HG02763 (cell line): ENCODE results near the gene GPHB5.
"Not testable (repeated sequence)": the region's sequence is repeated elsewhere in the genome, so short reads cannot be mapped to it uniquely, and the experiment has no call there.

Source experiments
- ATAC-seq: cut with Tn5 transposase; IDR thresholded peaks from one replicate; pipeline ENCODE4 v1.9.1; 2021; ENCODE audit warnings: mild to moderate bottlenecking, moderate library complexity; ENCODE audit not compliant: unreplicated experiment

The GPHB5 gene, protein sequence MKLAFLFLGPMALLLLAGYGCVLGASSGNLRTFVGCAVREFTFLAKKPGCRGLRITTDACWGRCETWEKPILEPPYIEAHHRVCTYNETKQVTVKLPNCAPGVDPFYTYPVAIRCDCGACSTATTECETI

GRCh38 chr14:63318835-63319234 is at the start of gene GPHB5:
GPHB5 (minus strand) TSS chr14:63318935; CDS start chr14:63317849, 1,086 bp downstream.
- no peak for ATAC-seq

- no peak for ATAC-seq
Observed at GRCh38 chr14:63367742-63368364, 49.1 kb upstream of the GPHB5 start.

DNA sequence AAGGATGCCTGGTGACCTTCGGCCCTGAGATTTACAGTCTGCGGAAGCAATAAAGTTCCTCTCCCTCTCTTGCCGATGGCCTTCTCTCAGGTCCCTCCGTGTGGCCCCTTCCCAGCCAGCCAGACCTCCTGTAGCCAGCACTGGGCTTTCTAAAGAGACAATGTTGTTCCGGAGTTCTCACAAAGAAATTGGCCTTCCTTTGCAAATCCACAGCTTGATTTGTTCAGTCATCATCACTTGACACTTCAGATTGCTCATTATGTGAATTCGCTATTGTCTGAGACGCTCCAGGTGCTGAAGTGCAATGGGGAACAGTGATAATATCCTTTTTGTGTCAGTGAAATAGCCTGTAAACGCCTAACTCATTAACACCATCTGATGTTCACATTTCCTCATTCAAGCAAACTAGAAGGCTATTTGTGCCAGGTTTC is 43.7 kb upstream of the GPHB5 start:
- no peak for ATAC-seq

DNA sequence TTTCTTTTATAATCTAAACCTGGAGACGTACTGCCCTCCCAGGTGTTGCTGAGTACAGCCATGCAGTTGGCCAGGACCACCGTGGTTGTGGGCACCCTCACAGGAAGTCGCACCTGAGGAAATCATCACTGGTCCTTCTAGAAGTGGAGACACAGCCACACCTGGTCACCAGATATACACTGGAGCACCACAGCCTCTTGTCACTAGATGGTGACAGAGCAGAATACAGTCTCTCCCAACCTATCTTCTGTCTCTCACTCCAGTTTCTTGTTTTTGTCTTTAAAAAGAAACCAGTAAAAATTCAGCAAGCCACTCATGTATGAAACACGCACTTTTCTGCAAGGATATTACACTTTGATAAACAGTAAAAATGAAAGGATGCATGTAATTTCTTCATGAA is 43.1 kb upstream of the GPHB5 start:
- no peak for ATAC-seq

GRCh38 chr14:63357841-63358240 is 39.1 kb upstream of the GPHB5 start:
- ATAC-seq: no peak

GRCh38 chr14:63345826-63346225 is 27.1 kb upstream of the GPHB5 start:
- no peak for ATAC-seq

- ATAC-seq: no peak
Observed at GRCh38 chr14:63344336-63344735, 25.6 kb upstream of the GPHB5 start.

DNA sequence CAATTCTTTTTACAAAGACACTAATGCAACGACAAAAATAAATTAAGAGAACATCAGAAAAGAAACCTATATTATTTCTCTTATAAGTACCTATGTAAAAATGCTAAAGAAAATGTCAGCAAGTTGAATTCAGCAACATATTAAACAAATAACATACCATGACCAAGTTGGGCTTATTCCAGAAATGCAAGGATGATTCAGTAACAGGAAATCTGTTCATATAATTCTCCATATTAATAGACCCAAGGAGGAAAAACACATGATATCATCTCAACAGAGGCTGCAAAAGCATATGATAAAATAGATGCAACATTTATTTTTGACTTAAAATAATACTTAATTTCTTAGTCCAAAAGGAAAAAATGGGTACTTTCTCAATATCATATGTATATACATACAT is 25.1 kb upstream of the GPHB5 start:
- ATAC-seq: no peak

DNA sequence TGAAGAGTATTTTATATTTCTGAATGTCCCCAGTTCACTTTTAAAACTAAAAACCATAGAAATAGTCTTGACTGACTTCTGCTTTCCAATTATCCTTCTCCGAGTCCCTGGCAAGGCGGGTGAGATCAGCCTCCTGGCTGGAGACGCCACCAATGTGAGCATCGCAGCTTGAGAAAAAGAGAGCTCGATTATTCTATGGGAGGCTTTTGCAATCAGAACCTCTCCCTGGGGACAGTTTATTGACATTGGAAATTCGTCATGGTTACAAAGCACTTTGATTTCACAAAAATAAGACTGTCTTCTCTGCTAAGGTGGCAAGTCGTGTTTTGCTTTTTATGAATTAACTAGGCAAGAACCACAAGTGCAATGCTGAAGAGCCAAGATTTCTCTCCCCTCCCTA is 23.6 kb upstream of the GPHB5 start:
- ATAC-seq: no peak

- ATAC-seq: no peak
Observed at GRCh38 chr14:63328787-63329737, 10.3 kb upstream of the GPHB5 start.

- no peak for ATAC-seq
Observed at GRCh38 chr14:63326840-63327239, 8.1 kb upstream of the GPHB5 start.

GRCh38 chr14:63322897-63323573 is 4.3 kb upstream of the GPHB5 start:
- ATAC-seq: no peak

DNA sequence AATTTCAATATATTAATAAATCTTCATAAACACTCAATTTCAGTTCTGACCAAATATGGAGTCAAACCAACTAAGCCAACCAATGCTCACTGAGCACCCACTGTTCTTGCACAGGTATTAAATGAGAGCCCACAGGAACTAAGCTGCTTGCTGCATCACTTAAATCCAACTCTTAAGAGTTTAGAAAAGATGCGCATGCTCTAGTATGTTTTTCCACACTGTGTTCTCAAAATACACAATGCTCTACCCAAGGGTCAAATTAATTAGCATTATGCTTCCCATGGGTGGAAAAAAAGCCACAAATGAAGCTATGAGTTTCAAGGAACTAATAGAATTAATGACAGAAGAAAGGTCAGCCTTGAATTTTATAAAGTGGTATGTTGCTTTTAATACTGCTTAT is 3.7 kb upstream of the GPHB5 start:
- no peak for ATAC-seq

- ATAC-seq: no peak
Observed at GRCh38 chr14:63308723-63309317, 9.9 kb downstream of the GPHB5 start.

DNA sequence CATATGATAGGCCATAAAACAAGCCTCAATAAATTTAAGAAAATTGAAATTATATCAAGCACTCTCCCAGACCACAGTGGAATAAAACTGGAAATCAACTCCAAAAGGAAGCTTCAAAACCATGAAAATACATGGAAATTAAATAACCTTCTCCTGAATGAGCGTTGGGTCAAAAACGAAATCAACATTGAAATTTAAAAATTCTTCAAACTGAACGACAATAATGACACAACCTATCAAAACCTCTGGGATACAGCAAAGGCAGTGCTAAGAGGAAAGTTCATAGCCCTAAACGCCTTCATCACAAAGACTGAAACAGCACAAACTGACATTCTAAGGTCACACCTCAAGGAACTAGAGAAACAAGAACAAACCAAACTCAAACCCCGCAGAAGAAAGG is 14.3 kb downstream of the GPHB5 start:
- not testable (repeated sequence) for ATAC-seq

DNA sequence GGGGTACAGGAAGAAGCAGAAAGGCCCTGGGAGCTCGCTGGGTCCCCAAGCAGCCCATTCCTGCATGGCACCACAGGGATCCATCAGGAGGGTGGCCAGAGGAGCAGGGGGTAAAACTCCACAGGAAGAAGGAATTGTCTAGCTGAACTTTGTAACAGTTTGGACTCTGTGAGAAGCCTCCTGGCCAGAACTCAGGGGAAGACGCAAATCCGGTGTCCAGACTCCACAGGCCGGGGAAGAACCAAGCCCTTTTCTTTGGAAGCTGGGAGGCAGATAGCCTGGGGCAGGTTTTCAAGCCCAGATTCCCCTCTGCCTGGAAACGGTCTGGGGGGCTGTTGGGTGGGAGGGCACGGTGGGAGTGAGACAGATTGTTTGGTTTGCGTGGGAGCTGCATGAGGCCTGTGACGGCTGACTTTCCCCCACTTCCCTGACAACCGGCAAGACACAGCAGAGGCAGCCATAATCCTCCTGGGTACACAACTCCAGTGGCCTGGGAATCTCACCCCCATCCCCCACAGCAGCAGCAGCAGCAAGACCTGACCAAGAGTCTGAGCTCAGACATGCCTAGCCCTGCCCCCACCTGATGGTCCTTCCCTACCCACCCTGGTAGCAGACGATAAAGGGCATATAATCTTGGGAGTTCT is 16.7 kb downstream of the GPHB5 start:
- ATAC-seq: no peak

DNA sequence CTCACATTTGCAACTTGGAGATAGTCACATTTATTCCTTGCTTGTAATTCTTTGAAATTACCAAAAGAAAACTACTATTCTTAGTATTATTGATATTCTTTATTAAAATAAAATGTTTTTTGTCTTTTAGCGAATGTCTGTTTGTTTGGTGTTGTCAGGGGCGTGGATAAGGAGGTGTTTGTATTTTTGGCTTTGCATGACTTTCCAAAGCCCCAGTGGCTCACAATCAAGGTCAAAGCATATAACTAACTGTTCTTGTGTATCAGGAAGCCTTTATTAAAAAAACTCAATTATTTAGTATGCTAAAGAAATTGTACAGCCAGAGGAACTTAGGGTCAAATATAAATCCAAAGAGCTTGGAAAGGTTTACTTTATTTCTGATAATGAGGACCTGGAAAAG is 17.9 kb downstream of the GPHB5 start:
- no peak for ATAC-seq

DNA sequence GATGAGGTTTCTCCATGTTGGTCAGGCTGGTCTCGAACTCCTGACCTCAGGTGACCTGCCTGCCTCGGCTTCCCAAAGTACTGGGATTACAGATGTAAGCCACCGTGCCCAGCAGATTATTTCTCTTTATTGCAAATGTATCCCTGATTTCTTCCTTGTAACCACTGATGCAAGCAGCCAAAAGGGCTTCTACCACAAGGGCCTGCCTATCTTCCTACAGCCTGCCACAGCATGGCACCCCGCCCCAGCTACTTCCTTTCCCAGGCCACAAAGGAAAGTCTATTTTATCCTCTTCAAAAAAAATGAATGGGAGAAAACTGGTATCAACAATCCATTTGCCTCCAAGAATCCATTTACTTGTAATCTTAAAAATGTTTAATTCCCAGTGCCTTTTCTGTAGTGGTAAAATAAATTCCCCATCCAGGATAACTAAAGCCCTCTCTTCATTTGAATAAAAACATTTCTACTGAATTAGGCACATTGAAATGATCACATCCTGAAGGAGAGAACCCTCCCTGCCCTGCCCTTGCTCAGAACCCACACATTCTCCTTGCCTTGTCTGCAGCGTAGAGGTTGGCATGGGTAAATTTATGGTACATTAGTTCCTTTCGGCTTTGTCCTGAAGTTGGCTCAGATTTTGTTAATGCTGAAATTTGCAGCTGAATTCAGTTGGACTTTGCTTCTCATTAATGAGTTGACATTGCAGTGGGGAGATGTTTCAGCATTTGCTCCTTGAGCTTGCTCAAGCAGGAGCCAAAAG is 19.2 kb downstream of the GPHB5 start:
- ATAC-seq: no peak

- no peak for ATAC-seq
Observed at GRCh38 chr14:63297372-63298063, 21.2 kb downstream of the GPHB5 start.
